H1 (cell line): Measurements from ENCODE around the gene CELF5. TPM values are rescaled to one million over a fixed set of nuclear protein-coding genes. Genes with fewer than 3 reads are reported as not detected.

Experiments used
- CTCF ChIP-seq, 3 experiments: IDR thresholded peaks; 1 replicate in 2 of 3; 2 replicates in 1 of 3; pipeline versions ENCODE4 v1.5.1 to v1.6.1; 2011; ENCODE audit warnings: low read length in 3 of 3, mild to moderate bottlenecking in 3 of 3, inconsistent platforms in 2 of 3, low read depth in 1 of 3, moderate library complexity in 1 of 3; ENCODE audit not compliant: insufficient read depth in 1 of 3; ENCODE audit errors: control extremely low read depth in 1 of 3
- NANOG ChIP-seq: IDR thresholded peaks from 2 replicates; pipeline ENCODE4 v1.6.1; 2011; ENCODE audit warnings: low read length, low read depth, mild to moderate bottlenecking, inconsistent platforms; ENCODE audit not compliant: insufficient read depth, poor library complexity, severe bottlenecking
- SIN3A ChIP-seq, 2 experiments: IDR thresholded peaks in 1 of 2; conservative IDR thresholded peaks in 1 of 2; 2 replicates each; pipeline ENCODE4 v1.6.1; 2011 to 2012; ENCODE audit warnings: low read length in 2 of 2, improper control_type of control experiment in 1 of 2, low read depth in 1 of 2, mild to moderate bottlenecking in 1 of 2
- SP2 ChIP-seq: IDR thresholded peaks from 2 replicates; pipeline ENCODE4 v1.6.1; 2012; ENCODE audit warnings: mild to moderate bottlenecking, low read length, inconsistent platforms
- polyA plus RNA-seq, 7 experiments: library from polyadenylated mRNA; depleted of rRNA in 3 of 7; stranded (reverse) in 5 of 7; unstranded in 2 of 7; fragments of >200 nt in 5 of 7; fragments of 200-250 nt in 2 of 7; gene quantifications; 1 replicate in 5 of 7; 2 replicates in 1 of 7; 4 replicates in 1 of 7; pipeline versions ENCODE4 v1.2.1 to v1.2.3, GENCODE V29; 2011 to 2013; ENCODE audit warnings: missing spikeins in 2 of 7, mixed read lengths in 2 of 7
- total RNA-seq: library from RNA; stranded (reverse); fragmentation: NEBNext Ultra II Directional; extraction: Animal tissue kit (Norgen Biotek cat#: 25700); gene quantifications from 2 replicates; pipeline ENCODE4 v1.2.1, GENCODE V29; 2021
- TF ChIP-seq, protein P1 (sequence below): IDR thresholded peaks from 2 replicates; pipeline ENCODE4 v1.6.1; 2011; ENCODE audit warnings: low read depth, mild to moderate bottlenecking, low read length; ENCODE audit not compliant: insufficient read depth

CELF5 gene
- total and polyA plus RNA-seq, 2 of the 8 experiments (the other 6 are each of a cell fraction or from before 2014, with no cell fraction given), result 9.8 to 15.0 TPM

GRCh38 chr19:3345850-3346460 is 121.5 kb downstream of the CELF5 start (continued):
- TF ChIP-seq CTCF (IDR thresholded peaks at IDR 0.05; ENCODE audit: control extremely low read depth in 1 of 3, insufficient read depth in 1 of 3, low read depth in 1 of 3, low read length in 3 of 3) (no peak), SP2 (no peak), NANOG (no peak), SIN3A (conservative IDR thresholded peaks at IDR 0.05 in 1 of 2, IDR thresholded peaks at IDR 0.05 in 1 of 2; ENCODE audit: low read depth in 1 of 2, low read length in 2 of 2) (no peak)
- TF ChIP-seq, protein P1, sequence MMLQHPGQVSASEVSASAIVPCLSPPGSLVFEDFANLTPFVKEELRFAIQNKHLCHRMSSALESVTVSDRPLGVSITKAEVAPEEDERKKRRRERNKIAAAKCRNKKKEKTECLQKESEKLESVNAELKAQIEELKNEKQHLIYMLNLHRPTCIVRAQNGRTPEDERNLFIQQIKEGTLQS, result no peak

Other genes with a start within 250 kb of the CELF5 start
- 1.8 and 2.5 TPM in 2 replicates for gene TLE6, start 247.1 kb upstream of the CELF5 start, total RNA-seq
- gene TLE6, start 247.1 kb upstream of the CELF5 start, polyA plus RNA-seq (2011; rRNA removed), result 2.9 and 3.4 TPM in 2 replicates
- gene TLE2, start 195.4 kb upstream of the CELF5 start, total RNA-seq, result 11.5 and 12.5 TPM in 2 replicates
- 8.0 and 12.7 TPM in 2 replicates for gene TLE2, start 195.4 kb upstream of the CELF5 start, polyA plus RNA-seq (2011; rRNA removed)
- 187 and 197 TPM in 2 replicates for gene TLE5, start 162.2 kb upstream of the CELF5 start, total RNA-seq
- gene TLE5, start 162.2 kb upstream of the CELF5 start, polyA plus RNA-seq (2011; rRNA removed), result 285 and 392 TPM in 2 replicates
- 19.9 and 21.1 TPM in 2 replicates for gene GNA11, start 130.3 kb upstream of the CELF5 start, total RNA-seq
- 6.2 and 13.6 TPM in 2 replicates for gene GNA11, start 130.3 kb upstream of the CELF5 start, polyA plus RNA-seq (2011; rRNA removed)
- gene GNA15, start 88.6 kb upstream of the CELF5 start, total RNA-seq, result 0.25 and 0.26 TPM in 2 replicates
- gene GNA15, start 88.6 kb upstream of the CELF5 start, polyA plus RNA-seq (2011; rRNA removed), result 0.36 and 0.45 TPM in 2 replicates
- not detected in 2 replicates for gene S1PR4, start 45.9 kb upstream of the CELF5 start, total RNA-seq
- 0.05 TPM in 1 of 2 replicates, not detected in the other for gene S1PR4, start 45.9 kb upstream of the CELF5 start, polyA plus RNA-seq (2011; rRNA removed)
- 103 and 105 TPM in 2 replicates for gene NCLN, start 38.7 kb upstream of the CELF5 start, total RNA-seq
- 89.2 and 119 TPM in 2 replicates for gene NCLN, start 38.7 kb upstream of the CELF5 start, polyA plus RNA-seq (2011; rRNA removed)
- gene NFIC, start 141.9 kb downstream of the CELF5 start, total RNA-seq, result 2.6 and 3.2 TPM in 2 replicates
- gene NFIC, start 141.9 kb downstream of the CELF5 start, polyA plus RNA-seq (2011; rRNA removed), result 0.56 and 0.82 TPM in 2 replicates